GM21367 (cell line): ENCODE measurements around the gene HDAC4.
"Not testable (repeated sequence)": the region's sequence is repeated elsewhere in the genome, so short reads cannot be mapped to it uniquely, and the experiment has no call there.

Experiments used
- ATAC-seq: cut with Tn5 transposase; IDR thresholded peaks from one replicate; pipeline ENCODE4 v1.9.1; 2021; ENCODE audit not compliant: unreplicated experiment

Gene HDAC4

GRCh38 chr2:239180526-239181073 lies 220.2 kb downstream of the HDAC4 start:
- no peak for ATAC-seq

GRCh38 chr2:239179851-239180371 lies 220.9 kb downstream of the HDAC4 start:
- ATAC-seq = no peak

GRCh38 chr2:239178954-239179353 lies 221.9 kb downstream of the HDAC4 start:
- no peak for ATAC-seq

GRCh38 chr2:239178484-239178883 lies 222.3 kb downstream of the HDAC4 start:
- ATAC-seq = no peak

GRCh38 chr2:239177908-239178307 lies 222.9 kb downstream of the HDAC4 start:
- ATAC-seq = no peak

- no peak for ATAC-seq
These were observed 223.5 kb downstream of the HDAC4 start for GRCh38 chr2:239177325-239177724.

- ATAC-seq = not testable (repeated sequence)
These were observed 224.5 kb downstream of the HDAC4 start for GRCh38 chr2:239176138-239176803.

GRCh38 chr2:239175181-239175580 lies 225.6 kb downstream of the HDAC4 start:
- no peak for ATAC-seq

GRCh38 chr2:239173301-239173700 lies 227.5 kb downstream of the HDAC4 start:
- ATAC-seq = no peak

GRCh38 chr2:239171643-239172042 lies 229.2 kb downstream of the HDAC4 start:
- no peak for ATAC-seq

- ATAC-seq = no peak
These were observed 231.3 kb downstream of the HDAC4 start for GRCh38 chr2:239169311-239170048.

GRCh38 chr2:239168575-239168974 lies 232.2 kb downstream of the HDAC4 start:
- no peak for ATAC-seq

- no peak for ATAC-seq
These were observed 232.9 kb downstream of the HDAC4 start for GRCh38 chr2:239167766-239168444.

GRCh38 chr2:239167011-239167673 lies 233.7 kb downstream of the HDAC4 start:
- no peak for ATAC-seq

GRCh38 chr2:239166201-239166834 lies 234.5 kb downstream of the HDAC4 start:
- ATAC-seq = no peak

- ATAC-seq = no peak
These were observed 235.5 kb downstream of the HDAC4 start for GRCh38 chr2:239165206-239165831.

- ATAC-seq = no peak
These were observed 236.4 kb downstream of the HDAC4 start for GRCh38 chr2:239164335-239164871.

- ATAC-seq = no peak
These were observed 237.0 kb downstream of the HDAC4 start for GRCh38 chr2:239163688-239164334.

- no peak for ATAC-seq
These were observed 237.7 kb downstream of the HDAC4 start for GRCh38 chr2:239162976-239163687.
